GM18951 (cell line): ENCODE data around the gene NHSL1.
"Not testable (repeated sequence)": the region's sequence is repeated elsewhere in the genome, so short reads cannot be mapped to it uniquely, and the experiment has no call there.

Experiments used
- POLR2A ChIP-seq: IDR thresholded peaks from 4 replicates; pipeline ENCODE4 v1.6.1; 2011; ENCODE audit warnings: mild to moderate bottlenecking; ENCODE audit not compliant: insufficient read length, insufficient read depth; ENCODE audit errors: extremely low read depth
- in situ Hi-C: fragments of 300-500 bp; cut with MboI; formaldehyde crosslinking; loops from one replicate; pipeline ENCODE4 v1.12.0; 2022; ENCODE audit warnings: low sequenced_read_pairs, mixed read lengths, inconsistent platforms; ENCODE audit not compliant: unreplicated experiment

Gene NHSL1

GRCh38 chr6:138432063-138432356 lies 67.3 kb downstream of the NHSL1 start:
- in situ Hi-C loops, result loop anchor here (5.0 kb wide), 1 partner anchor 85 kb away; no protein-coding TSS in a partner anchor
- TF ChIP-seq POLR2A, result no peak

GRCh38 chr6:138431256-138432062 lies 67.8 kb downstream of the NHSL1 start:
- in situ Hi-C loops, result loop anchor here (5.0 kb wide), 1 partner anchor 86 kb away; no protein-coding TSS in a partner anchor
- TF ChIP-seq POLR2A, result no peak

GRCh38 chr6:138430361-138431145 lies 68.7 kb downstream of the NHSL1 start:
- in situ Hi-C loops, result loop anchor here (5.0 kb wide), 1 partner anchor 87 kb away; no protein-coding TSS in a partner anchor
- no peak for TF ChIP-seq POLR2A

GRCh38 chr6:138429761-138430160 lies 69.5 kb downstream of the NHSL1 start:
- in situ Hi-C loops, result loop anchor here (5.0 kb wide), 1 partner anchor 88 kb away; no protein-coding TSS in a partner anchor
- TF ChIP-seq POLR2A, result no peak

- in situ Hi-C loops, result no loop called here
- TF ChIP-seq POLR2A, result no peak
These were observed 70.2 kb downstream of the NHSL1 start for GRCh38 chr6:138428944-138429598.

GRCh38 chr6:138427701-138428100 lies 71.6 kb downstream of the NHSL1 start:
- no peak for TF ChIP-seq POLR2A
- in situ Hi-C loops, result no loop called here

GRCh38 chr6:138426500-138427123 lies 72.7 kb downstream of the NHSL1 start:
- TF ChIP-seq POLR2A, result no peak
- in situ Hi-C loops, result no loop called here

GRCh38 chr6:138425256-138425655 lies 74.0 kb downstream of the NHSL1 start:
- in situ Hi-C loops, result not testable (repeated sequence)

GRCh38 chr6:138424004-138424904 lies 75.0 kb downstream of the NHSL1 start:
- no peak for TF ChIP-seq POLR2A
- in situ Hi-C loops, result no loop called here

- TF ChIP-seq POLR2A, result no peak
- in situ Hi-C loops, result no loop called here
These were observed 76.4 kb downstream of the NHSL1 start for GRCh38 chr6:138422861-138423260.

- no peak for TF ChIP-seq POLR2A
- in situ Hi-C loops, result no loop called here
These were observed 77.7 kb downstream of the NHSL1 start for GRCh38 chr6:138421608-138422007.

GRCh38 chr6:138421089-138421488 lies 78.2 kb downstream of the NHSL1 start:
- no peak for TF ChIP-seq POLR2A
- in situ Hi-C loops, result no loop called here
